NCI-H1436 treated with DMSO at 0.1 percent for 48 hours (cell line): Measurements from ENCODE around the gene MARCHF10.
A peak's percentile ranks its signal among the peaks of the same experiment; 100 is the strongest.
"Not testable (repeated sequence)": the region's sequence is repeated elsewhere in the genome, so short reads cannot be mapped to it uniquely, and the experiment has no call there.

Experiments
- DNase-seq: peaks from one replicate; lab custom pipeline; 2025; lab: John Stamatoyannopoulos, UW

The MARCHF10 gene, protein sequence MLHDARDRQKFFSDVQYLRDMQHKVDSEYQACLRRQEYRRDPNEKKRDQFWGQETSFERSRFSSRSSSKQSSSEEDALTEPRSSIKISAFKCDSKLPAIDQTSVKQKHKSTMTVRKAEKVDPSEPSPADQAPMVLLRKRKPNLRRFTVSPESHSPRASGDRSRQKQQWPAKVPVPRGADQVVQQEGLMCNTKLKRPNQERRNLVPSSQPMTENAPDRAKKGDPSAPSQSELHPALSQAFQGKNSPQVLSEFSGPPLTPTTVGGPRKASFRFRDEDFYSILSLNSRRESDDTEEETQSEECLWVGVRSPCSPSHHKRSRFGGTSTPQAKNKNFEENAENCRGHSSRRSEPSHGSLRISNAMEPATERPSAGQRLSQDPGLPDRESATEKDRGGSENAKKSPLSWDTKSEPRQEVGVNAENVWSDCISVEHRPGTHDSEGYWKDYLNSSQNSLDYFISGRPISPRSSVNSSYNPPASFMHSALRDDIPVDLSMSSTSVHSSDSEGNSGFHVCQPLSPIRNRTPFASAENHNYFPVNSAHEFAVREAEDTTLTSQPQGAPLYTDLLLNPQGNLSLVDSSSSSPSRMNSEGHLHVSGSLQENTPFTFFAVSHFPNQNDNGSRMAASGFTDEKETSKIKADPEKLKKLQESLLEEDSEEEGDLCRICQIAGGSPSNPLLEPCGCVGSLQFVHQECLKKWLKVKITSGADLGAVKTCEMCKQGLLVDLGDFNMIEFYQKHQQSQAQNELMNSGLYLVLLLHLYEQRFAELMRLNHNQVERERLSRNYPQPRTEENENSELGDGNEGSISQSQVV

DNA sequence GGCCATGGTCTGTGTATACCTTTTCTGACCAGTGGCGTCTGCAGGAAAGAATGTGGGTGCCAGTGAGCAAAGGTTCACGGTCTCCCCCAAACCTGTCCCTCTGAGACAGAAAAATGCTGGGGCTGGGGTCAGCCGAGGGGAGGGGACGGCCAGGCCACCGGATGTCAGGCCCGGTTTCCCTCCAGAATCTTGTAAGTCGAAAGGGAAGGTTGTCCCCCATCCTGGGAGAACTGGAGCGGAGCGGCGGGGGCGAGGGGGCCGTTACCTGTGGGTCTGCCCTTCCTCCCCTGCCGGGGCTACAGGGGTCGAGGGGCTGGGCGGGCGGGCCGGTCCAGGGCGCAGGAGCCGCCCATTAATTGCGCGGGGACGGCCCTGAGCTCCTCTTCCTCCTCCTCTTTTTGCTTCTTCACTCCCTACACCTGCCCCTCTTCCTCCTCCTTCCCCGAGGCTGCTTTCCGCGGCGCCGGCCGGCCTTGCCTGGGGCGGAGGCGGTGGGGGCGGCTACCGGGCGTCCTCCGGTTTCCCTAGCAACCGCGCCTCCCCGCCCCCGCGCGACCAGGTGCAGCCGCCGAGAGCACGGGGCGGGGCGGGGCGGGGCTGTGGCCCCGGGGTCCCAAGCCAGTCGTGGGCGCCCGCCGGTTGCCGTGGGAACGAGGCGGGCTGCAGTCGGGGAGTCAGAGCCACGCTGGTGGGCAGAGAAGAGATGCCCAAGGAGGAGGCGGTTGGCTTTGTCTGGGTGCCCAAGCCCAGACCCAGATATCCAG, at the start of gene MARCHF10:
TSS of gene MARCHF10 (minus strand) at position 503 of the 764 bp plus-strand sequence. CDS start 6,579 bp downstream, outside the sequence.
- peak; percentile 67 for DNase-seq

DNA sequence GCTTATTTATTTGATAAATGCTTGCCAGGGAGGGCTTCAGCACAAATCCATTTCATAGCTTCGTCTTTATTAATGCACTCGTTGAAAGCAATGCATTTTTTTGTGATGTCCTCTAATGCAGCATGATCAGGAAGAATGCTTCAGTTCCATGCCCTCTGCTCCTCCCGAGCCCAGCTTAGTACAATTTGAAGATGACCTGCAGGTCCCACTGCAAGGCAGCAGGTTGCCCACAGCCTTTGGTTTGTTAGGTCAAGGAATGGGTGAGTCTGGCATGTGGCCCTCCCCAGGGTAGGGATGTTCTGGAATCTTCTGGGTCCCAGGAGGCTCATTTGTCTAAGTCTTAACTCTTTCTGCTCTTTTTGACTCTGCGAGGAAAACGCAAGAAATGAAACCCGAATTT, 49.4 kb upstream of the MARCHF10 start:
- DNase-seq = no peak

DNA sequence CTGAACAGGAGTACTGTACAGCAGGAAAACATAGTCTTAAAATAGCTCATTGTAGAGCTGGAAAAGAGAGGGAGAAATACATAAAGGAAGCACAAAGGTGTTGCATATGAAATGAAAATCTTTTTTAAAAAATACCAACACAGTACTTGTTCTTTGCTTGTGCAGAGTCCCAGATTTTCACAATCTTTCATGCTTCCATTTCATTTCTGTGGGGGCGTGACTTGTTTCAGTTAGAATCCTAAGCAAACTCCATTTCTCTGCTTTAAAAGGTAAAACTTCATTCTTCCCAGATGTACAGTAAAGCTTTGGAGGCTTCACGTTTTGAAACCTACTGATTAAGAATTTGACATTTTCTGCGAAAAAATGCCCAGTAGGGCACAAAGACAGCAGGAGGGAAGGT, 48.5 kb upstream of the MARCHF10 start:
- DNase-seq = no peak

DNA sequence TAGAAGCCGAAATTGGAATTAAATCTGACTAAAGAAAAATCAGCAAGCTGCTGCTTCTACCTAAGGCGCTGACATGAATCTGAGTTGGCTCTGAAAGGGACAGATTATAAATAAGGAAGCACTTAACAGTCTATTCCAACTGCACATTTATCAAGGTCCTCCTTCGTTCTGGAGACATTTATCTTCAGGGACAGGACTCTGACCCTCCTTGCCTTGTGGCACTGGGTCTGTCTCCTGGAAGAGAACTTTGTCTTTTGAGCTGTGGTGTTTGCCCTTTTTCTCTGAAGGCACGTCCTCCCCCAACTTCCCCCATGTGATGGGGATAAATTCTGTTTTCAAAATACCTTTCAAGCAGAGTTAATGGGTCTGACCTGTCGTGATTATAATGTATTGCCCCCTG, 47.0 kb upstream of the MARCHF10 start:
- DNase-seq = no peak

DNA sequence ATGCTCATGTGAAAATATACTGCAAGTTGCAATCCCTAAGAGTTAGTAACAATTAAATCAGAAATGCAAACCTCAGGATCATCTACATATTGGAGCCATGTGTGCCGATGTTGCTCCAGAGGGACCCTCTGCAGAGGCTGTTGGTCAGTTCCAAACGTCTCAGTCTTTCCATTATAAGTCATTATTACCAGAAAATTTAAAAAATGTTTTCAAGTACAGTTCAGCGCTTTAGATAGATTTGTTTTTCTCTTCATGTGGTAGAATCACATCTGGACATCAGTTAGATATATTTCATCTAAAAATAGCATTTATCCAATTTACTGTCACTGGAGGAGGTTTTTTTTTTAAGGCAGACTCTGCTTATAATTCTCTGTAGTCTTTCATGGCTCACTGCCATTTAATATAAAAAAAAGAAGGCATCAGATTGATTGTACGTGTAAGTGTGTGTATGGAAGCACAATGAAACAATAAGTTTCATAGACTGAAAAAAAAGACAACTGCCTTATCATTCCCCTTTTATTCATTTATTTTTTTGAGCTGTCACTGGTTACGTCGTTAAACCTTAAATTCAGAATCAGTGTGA, 46.1 kb upstream of the MARCHF10 start:
- no peak for DNase-seq

DNA sequence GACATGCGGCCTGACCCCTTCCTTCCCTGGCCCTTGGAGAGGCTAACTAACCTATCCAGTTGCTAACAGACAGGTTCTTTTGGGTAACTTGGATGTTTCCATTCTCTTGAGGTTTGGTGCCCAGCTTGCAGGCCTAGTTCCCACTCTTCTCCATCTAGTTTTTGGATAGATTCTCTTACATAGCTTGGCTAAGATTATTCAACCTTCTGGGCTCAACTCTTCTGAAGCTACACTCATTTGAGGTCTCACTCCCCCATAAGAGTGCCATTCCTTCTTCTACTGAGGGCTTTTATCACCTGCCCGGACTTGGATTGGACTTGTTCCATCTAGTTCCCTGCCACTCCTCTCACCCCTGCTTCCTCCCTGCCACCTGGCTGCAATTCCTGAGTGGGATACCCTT, 44.1 kb upstream of the MARCHF10 start:
- no peak for DNase-seq

DNA sequence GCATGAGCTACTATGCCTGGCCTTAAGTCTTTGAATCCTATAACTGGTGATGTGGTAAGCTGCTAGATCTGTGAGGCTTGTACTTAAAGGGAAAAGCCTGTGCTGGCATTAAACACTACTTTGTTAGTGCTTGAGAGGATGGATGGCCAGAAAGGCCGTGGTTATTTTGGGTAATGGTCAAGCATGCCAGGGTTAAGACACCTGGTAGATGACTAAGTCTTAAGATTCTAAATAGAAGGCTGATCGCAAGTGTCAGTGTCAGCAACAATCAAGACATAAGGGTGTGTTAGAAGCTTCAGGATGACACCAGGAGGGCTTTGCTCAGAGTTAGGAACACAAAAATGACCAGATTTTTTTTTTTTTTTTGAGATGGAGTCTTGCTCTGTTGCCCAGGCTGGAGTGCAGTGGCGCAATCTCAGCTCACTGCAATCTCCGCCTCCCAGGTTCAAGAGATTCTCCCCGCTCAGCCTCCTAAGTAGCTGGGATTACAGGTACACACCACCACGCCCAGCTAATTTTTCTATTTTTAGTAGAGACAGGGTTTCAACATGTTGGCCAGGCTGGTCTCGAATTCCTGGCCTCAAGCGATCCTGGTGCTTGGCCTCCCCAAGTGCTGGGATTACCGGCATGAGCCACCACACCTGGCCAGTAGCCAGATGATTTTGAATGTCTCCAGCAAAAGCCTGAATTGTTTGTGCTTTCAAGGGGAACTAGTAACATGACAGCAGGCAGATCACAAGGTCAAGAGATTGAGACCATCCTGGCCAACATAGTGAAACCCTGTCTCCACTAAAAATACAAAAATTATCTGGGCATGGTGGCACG, 41.7 kb upstream of the MARCHF10 start:
- not testable (repeated sequence) for DNase-seq

DNA sequence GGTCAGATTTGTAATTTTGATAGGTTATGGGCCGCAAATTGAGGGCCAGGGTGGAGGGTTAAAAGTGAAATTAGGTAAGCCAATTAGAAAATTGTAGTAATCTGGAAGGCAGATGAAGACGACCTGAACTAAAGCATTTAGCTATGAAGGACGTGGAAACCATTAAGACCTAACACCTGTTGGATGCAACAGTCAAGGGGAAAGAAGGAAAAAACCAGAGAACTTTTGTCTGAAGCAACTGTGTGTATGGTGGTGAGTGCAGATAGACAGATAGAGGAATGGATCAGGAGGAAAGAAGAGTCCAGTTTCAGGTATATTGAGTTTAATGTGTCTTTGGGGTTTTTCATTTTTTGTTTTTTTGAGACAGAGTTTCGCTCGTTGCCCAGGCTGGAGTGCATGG, 40.2 kb upstream of the MARCHF10 start:
- DNase-seq = no peak

DNA sequence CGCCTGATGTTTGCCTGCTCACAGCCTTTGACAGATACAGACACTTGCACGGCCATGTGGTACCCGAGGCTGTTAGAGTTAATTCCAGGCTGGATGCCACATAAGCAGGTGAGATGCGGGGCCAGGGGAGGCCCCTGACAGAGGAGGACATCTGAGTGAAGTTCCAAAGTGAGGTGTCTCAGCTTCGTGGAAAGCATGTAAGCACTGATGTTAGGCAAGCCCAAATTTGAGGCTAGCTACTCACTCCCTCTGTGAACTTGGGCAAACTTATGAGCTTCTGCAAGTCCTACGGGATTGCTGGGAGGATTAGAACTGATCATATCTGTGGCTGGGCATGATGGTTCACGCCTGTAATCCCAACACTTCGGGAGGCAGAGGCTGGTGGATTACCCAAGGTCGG, 39.3 kb upstream of the MARCHF10 start:
- no peak for DNase-seq

DNA sequence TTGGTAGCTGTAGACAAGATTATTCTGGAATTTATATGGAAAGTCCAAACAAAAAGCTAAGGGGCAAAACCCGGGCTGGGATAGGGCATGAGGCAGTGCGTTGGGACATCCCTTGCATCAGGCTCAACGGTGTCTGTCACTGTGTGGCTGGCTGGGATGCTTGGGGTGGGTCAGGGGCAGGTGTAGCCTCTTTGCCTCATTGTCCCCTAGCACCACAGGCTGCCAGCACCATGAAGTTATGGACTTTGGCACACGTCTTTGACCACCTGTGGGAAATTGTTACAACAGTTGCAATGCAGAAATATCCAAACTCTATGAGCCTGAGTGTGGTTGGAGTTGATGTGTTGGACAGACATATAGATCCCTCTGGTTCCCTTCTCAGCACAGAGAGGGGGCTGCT, 32.8 kb upstream of the MARCHF10 start:
- DNase-seq = no peak

DNA sequence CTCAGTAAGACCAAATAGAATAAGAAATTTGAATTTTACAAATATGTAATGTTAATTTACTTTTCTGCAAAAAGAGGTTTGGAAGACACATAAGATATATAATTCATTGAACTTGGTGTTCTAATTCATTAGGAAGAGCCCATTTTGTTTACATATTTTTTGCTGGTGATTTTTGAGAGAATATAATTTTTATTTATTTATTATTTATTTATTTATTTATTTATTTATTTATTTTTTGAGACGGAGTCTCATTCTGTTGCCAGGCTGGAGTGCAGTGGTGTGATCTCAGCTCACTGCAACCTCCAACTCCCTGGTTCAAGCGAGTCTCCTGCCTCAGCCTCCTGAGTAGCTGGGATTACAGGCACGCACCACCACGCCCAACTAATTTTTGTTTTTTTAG, 25.7 kb upstream of the MARCHF10 start:
- not testable (repeated sequence) for DNase-seq

DNA sequence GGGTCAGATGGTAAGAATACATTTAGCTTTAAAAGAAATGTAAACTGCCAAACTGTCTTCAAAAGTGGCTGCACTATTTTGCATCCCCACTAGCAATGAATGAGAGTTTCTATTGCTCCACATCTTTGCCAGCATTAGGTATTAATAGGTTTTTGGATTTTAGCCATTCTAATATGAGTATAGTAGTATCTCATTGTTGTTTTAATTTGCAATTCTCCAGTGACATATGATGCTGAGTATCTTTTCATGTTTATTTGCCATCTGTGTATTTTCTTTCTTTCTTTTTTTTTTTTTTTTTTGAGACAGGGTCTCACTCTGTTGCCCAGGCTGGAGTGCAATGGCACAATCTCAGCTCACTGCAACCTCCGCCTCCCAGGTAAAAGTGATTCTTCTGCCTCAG, 24.3 kb upstream of the MARCHF10 start:
- DNase-seq = no peak

DNA sequence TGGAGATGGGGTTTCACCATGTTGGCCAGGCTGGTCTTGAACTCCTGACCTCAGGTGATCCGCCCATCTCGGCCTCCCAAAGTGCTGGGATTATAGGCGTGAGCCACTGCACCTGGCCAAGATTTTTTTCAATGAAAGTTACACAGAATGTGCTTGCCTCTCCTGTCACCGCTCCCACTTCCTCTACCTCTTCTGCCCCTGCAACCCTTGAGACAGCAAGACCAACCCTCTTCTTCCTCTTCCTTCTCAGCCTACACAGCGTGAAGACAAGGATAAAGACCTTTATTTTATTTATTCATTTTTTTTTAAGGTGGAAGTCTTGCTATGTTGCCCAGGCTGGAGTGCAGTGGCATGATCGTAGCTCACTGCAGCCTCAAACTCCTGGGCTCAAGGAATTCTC, 23.0 kb upstream of the MARCHF10 start:
- not testable (repeated sequence) for DNase-seq

DNA sequence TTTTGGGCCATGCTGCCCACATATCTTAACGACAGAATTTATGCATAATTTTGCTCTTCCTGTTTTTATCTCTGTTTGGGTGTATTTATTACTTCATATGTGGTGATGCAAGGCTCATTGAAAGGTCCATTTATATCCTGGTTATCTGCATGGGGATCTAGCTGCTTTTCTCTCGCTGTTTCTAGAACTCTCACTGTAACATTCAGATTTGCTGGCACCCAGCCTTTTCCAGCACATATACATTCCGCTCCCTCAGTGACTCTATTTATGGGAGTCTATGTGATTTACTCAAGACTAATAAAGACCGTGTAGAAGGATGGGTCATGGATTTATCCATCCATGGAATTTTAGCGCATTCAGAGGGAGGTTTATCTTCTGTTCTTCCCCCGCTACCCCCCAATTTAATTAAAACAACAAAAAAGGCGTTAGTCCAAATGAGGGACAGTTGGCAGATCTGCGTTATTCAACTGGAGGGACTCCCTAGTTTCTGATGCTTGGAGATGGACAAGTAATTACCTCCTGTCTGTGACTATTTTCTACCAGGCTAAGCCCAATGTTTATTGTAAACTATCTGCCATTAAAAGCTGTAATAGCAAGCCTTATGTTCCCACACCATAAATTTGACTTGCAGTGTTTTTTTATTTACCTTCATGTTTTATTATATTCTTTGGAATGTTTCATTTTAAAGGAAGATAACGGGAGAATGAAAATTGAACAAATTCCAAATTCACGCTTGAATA, 19.8 kb upstream of the MARCHF10 start:
- DNase-seq = no peak

DNA sequence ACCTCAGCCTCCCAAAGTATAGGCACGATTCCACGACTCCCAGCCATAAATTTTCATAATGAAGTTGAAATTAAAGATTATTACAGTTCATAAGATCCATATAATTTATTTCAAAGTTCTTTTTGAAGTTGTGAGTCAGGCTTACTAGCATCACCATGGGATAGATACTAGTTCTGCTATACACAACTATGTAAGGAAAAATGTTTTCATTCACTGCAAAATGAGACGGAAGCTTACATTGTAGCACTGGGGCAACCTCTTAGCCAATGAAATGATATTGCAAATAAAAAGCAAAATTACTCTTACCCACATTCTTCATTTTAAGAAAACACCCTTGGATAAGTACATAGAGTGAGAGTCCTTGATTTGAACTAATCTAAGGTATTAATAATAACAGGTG, 18.8 kb upstream of the MARCHF10 start:
- no peak for DNase-seq

DNA sequence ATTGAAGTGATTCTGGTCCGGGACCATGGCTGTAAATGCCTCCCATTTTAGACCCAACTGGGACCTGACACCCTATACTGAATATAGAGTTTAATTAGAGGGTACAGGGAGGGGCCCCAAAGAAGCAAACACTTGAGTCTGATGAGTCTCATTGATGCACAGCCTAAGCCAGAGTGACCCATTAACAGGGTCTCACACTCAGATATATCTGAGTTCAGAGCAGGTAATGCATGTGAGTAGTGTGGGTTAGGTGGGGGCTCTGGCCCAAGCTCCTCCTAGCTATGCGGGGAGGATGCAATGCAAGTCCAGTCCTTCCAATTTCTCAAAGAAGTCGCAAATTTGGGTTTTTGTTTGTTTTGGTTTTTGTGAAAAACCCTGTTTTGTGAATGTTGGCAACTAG, 17.1 kb upstream of the MARCHF10 start:
- no peak for DNase-seq

DNA sequence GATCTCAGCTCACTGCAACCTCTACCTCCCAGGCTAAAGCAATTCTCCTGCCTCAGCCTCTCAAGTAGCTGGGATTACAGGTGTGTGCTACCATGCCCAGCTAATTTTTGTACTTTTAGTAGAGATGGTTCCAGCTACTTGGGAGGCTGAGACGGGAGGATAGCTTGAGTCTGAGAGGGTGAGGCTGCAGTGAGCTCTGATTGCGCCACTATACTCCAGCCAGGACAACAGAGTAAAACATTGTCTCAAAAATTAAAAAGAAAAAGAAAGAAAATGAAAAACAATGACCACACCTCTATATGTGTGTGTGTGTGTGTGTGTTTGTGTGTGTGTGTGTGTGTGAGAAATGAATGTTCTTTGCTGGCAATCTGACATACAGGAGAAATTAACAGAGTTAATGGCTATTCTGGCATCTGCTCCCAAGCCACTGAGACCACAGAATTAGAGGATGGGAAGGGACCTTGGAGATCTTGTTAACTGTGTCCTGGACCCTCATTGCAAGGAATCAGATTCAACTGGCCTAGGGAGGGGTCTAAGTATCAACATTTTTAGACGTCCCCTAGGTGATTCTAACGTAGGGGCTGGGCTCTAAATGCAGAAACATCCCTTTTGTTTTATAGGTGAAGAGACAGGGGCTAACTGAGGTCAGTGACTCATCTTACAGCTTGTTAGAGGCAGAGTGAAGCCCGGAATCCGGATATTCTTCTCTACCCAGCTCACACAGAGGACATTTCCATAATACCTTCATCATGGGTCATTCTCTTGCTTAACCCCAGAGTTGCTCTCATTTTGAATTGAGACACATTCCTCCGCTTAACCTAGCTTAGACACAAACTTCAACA, 16.4 kb upstream of the MARCHF10 start:
- no peak for DNase-seq

DNA sequence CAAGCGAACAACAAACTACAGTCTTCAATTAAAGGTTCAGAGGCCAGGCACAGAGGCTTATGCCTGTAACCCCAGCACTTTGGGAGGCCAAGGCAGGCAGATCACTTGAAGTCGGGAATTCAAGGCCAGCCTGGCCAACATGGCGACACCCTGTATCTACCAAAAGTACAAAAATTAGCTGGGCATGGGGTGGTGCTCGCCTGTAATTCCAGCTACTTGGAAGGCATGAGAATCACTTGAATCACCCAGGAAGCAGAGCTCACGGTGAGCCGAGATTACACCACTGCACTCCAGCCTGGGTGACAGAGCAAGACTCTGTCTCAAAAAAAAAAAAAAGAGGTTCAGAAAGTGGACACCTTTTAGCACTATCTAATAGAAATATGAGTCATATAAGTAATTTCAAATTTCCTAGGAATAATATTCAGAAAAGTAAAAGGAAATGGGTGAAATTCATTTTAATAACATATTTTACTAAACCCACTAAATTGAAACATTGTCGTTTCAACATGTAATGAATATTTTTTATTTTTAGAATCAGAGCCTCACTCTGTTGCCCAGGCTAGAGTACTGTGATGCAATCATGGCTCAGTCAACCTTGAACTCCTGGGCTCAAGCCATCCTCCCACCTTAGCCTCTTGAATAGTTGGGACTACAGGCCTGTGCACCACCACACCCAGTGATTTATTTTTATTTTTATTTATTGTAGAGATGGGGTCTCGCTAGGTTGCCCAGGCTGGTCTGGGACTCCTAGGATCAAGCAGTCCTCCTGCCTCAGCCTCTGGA, 15.2 kb upstream of the MARCHF10 start:
- DNase-seq = no peak
